ENCODE measurements around the gene IFNA10.
"Not testable (repeated sequence)": the region's sequence is repeated elsewhere in the genome, so short reads cannot be mapped to it uniquely, and the experiment has no call there.

Gene IFNA10

GRCh38 chr9:21194867-21195776 lies 11.8 kb downstream of the IFNA10 start:
- DNase-seq (ENCODE audit: low read depth in 3 of 3) = peak in 2 of 3 experiments; percentile 25 to 27

- not testable (repeated sequence) for DNase-seq (ENCODE audit: low read depth in 3 of 3)
Measured at GRCh38 chr9:21187487-21187886, 19.5 kb downstream of the IFNA10 start, which contains the start of gene IFNA4. Gene IFNA4 (minus strand): TSS chr9:21187587. CDS start chr9:21187531, 56 bp downstream.

GRCh38 chr9:21182810-21183736 lies 23.9 kb downstream of the IFNA10 start:
- not testable (repeated sequence) for DNase-seq (ENCODE audit: low read depth in 3 of 3)

GRCh38 chr9:21174671-21175070 lies 32.3 kb downstream of the IFNA10 start:
- DNase-seq (ENCODE audit: low read depth in 3 of 3) = no peak

- DNase-seq (ENCODE audit: low read depth in 3 of 3) = no peak
Measured at GRCh38 chr9:21172156-21172555, 34.8 kb downstream of the IFNA10 start.

- DNase-seq (ENCODE audit: low read depth in 3 of 3) = no peak
Measured at GRCh38 chr9:21171351-21171750, 35.6 kb downstream of the IFNA10 start.

- not testable (repeated sequence) for DNase-seq (ENCODE audit: low read depth in 3 of 3)
Measured at GRCh38 chr9:21166560-21166959, 40.4 kb downstream of the IFNA10 start, which contains the start of gene IFNA21. Gene IFNA21 (minus strand): TSS chr9:21166660. CDS start chr9:21166612, 48 bp downstream.

- no peak for DNase-seq (ENCODE audit: low read depth in 3 of 3)
Measured at GRCh38 chr9:21165516-21165915, 41.4 kb downstream of the IFNA10 start.

- no peak for DNase-seq (ENCODE audit: low read depth in 3 of 3)
Measured at GRCh38 chr9:21160178-21160577, 46.8 kb downstream of the IFNA10 start.
